Uterus (tissue), 4 donors: ENCODE measurements around the gene RHBDD3. TPM values are rescaled to one million over a fixed set of nuclear protein-coding genes. Genes with fewer than 3 reads are reported as not detected.

Experiments
- DNase-seq, 2 donors: peaks; one replicate each; pipeline ENCODE4 v3.0.0-alpha.2; 2019 to 2020
- H3K27ac ChIP-seq, 2 donors: fragments of 200-600 bp; sonication (generic); 1 replicate in 1 of 2; 2 replicates in 1 of 2; pipeline ENCODE4 v1.5.1; 2016 to 2018
- H3K27me3 ChIP-seq, 2 donors: fragments of 200-600 bp; sonication (generic); one replicate each; pipeline ENCODE4 v1.5.1; 2018 to 2019; ENCODE audit warnings: control low read depth in 1 of 2
- H3K36me3 ChIP-seq, 2 donors: fragments of 200-600 bp; sonication (generic); one replicate each; pipeline ENCODE4 v1.5.1; 2019; ENCODE audit warnings: control low read depth in 1 of 2
- H3K4me1 ChIP-seq, 2 donors: fragments of 200-600 bp; sonication (generic); one replicate each; pipeline ENCODE4 v1.5.1; 2018 to 2019; ENCODE audit warnings: control low read depth in 1 of 2
- H3K4me3 ChIP-seq, 2 donors: fragments of 200-600 bp; sonication (generic); 1 replicate in 1 of 2; 2 replicates in 1 of 2; pipeline ENCODE4 v1.5.1; 2018 to 2019; ENCODE audit warnings: mild to moderate bottlenecking in 1 of 2
- H3K9me3 ChIP-seq, 2 donors: fragments of 200-600 bp; sonication (generic); one replicate each; pipeline ENCODE4 v1.5.1; 2019; ENCODE audit warnings: control low read depth in 1 of 2
- CTCF ChIP-seq, 4 experiments: fragments of 200-600 bp in 2 of 4; fragments of 450-650 bp in 2 of 4; sonication (generic) in 2 of 4; IDR thresholded peaks; one replicate each; pipeline ENCODE4 v1.5.1; 2016 to 2019; ENCODE audit warnings: antibody characterized with exemption in 4 of 4, mild to moderate bottlenecking in 2 of 4, moderate library complexity in 1 of 4
- POLR2A ChIP-seq, 2 donors: fragments of 450-650 bp; IDR thresholded peaks; one replicate each; pipeline ENCODE4 v1.6.1; 2016; ENCODE audit warnings: antibody characterized with exemption in 2 of 2, mild to moderate bottlenecking in 1 of 2, moderate library complexity in 1 of 2
- intact Hi-C: fragments of 100-400 bp; cut with DNase I; formaldehyde crosslinking; loops from one replicate; pipeline ENCODE4 v1.15.1; 2023; ENCODE audit warnings: low total_unique reads
- total RNA-seq, 4 donors: library from RNA; depleted of rRNA in 3 of 4; stranded (reverse); fragments of >200 nt in 3 of 4; gene quantifications; one replicate each; pipeline versions ENCODE4 v1.1.0 to v1.2.4, GENCODE V29; 2014 to 2023
- donor health status: DM: yes; HTN: yes; CAD: no.

The RHBDD3 gene
- total RNA-seq, 4 donors from 2014 or later, result 6.5 to 46.6 (median 26.1) TPM

- intact Hi-C loops, result no loop called here
- Histone ChIP-seq H3K4me1 (no peaks in the 10 kb centered on the region), H3K27ac (no peak overlapping the region), H3K27me3 (no peaks in the 10 kb centered on the region), H3K4me3 (no peak overlapping the region), H3K36me3 (no peaks in the 10 kb centered on the region), H3K9me3 (no peaks in the 10 kb centered on the region)
- DNase-seq, result no peak
- TF ChIP-seq CTCF (IDR thresholded peaks at IDR 0.05), result no peak
- no peak for TF ChIP-seq POLR2A (IDR thresholded peaks at IDR 0.05)
Measured at GRCh38 chr22:29288837-29289236, 21.1 kb upstream of the RHBDD3 start.

GRCh38 chr22:29284196-29284595 lies 16.4 kb upstream of the RHBDD3 start:
- intact Hi-C loops, result no loop called here
- no peak for DNase-seq
- no peaks in the 10 kb centered on the region for H3K27me3 ChIP-seq
- no peaks in the 10 kb centered on the region for H3K36me3 ChIP-seq
- TF ChIP-seq POLR2A (IDR thresholded peaks at IDR 0.05) (no peak), CTCF (IDR thresholded peaks at IDR 0.05) (no peak)
- no peaks in the 10 kb centered on the region for H3K9me3 ChIP-seq
- H3K4me1 ChIP-seq, result no peaks in the 10 kb centered on the region
- H3K27ac ChIP-seq, result no peak overlapping the region
- H3K4me3 ChIP-seq, result no peak overlapping the region

GRCh38 chr22:29277927-29278326 lies 10.1 kb upstream of the RHBDD3 start:
- H3K27me3 ChIP-seq, result no peaks in the 10 kb centered on the region

GRCh38 chr22:29275819-29276565 lies 8.2 kb upstream of the RHBDD3 start:
- intact Hi-C loops, result no loop called here
- DNase-seq, result no peak
- no peak for TF ChIP-seq POLR2A (IDR thresholded peaks at IDR 0.05)
- no peak for TF ChIP-seq CTCF (IDR thresholded peaks at IDR 0.05)
- no peaks in the 10 kb centered on the region for H3K27me3 ChIP-seq
- peaks cover 8 to 29% of the 10 kb centered on the region in 2 donors for H3K4me1 ChIP-seq
- H3K36me3 ChIP-seq, result no peaks in the 10 kb centered on the region
- H3K4me3 ChIP-seq, result no peak overlapping the region
- H3K27ac ChIP-seq, result no peak overlapping the region
- H3K9me3 ChIP-seq, result no peaks in the 10 kb centered on the region

More at GRCh38 chr22:29277927-29278326, 10.1 kb upstream of the RHBDD3 start:
- DNase-seq, result no peak
- intact Hi-C loops, result no loop called here
- Histone ChIP-seq H3K9me3 (no peaks in the 10 kb centered on the region), H3K27ac (no peak overlapping the region), H3K4me3 (no peak overlapping the region), H3K36me3 (no peaks in the 10 kb centered on the region), H3K4me1 (peaks cover 3 to 17% of the 10 kb centered on the region in 2 donors)
- TF ChIP-seq CTCF (IDR thresholded peaks at IDR 0.05), result no peak
- TF ChIP-seq POLR2A (IDR thresholded peaks at IDR 0.05), result no peak

GRCh38 chr22:29275167-29275566 lies 7.4 kb upstream of the RHBDD3 start:
- intact Hi-C loops, result no loop called here
- peaks cover 8 to 29% of the 10 kb centered on the region in 2 donors for H3K4me1 ChIP-seq
- H3K27me3 ChIP-seq, result no peaks in the 10 kb centered on the region
- H3K27ac ChIP-seq, result no peak overlapping the region
- no peak for DNase-seq
- no peaks in the 10 kb centered on the region for H3K36me3 ChIP-seq
- no peaks in the 10 kb centered on the region for H3K9me3 ChIP-seq
- no peak for TF ChIP-seq POLR2A (IDR thresholded peaks at IDR 0.05)
- no peak for TF ChIP-seq CTCF (IDR thresholded peaks at IDR 0.05)
- H3K4me3 ChIP-seq, result no peak overlapping the region
